Astrocyte of the cerebellum (primary cell): ENCODE results near the gene PREX1.

Experiments used
- DNase-seq: peaks from one replicate; pipeline ENCODE4 v3.0.0-alpha.2; 2011; ENCODE audit warnings: low read depth
- H3K4me3 ChIP-seq: 2 replicates; pipeline ENCODE4 v1.5.1; 2011; ENCODE audit warnings: mild to moderate bottlenecking, low read depth, low read length, moderate library complexity
- in situ Hi-C: cut with HindIII; loops from 2 replicates; pipeline ENCODE4 v1.10.0; 2017; ENCODE audit warnings: low sequenced_read_pairs
- TF ChIP-seq, protein P1 (sequence below): IDR thresholded peaks from 2 replicates; pipeline ENCODE4 v1.5.1; 2012; ENCODE audit warnings: low read length, low read depth, moderate library complexity, mild to moderate bottlenecking; ENCODE audit errors: missing control alignments

PREX1 gene

DNA sequence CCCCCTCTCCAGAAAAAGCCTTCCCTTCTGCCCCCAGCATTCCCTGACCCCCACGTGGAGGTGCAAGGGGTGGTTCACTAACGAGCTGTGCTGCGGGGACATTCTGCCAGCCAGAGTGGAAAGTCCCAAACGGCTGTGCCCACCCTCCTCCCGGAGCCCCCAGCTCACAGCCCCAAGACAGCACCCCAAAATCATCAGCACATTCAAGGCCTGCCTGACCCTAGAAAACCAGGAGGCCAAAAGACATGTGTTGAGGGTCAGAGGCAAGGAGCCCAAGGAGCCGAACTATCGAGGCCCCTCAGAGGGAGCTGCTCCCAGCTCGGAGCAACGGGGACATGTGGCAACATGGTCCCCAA, 197.9 kb downstream of the PREX1 start:
- H3K4me3 ChIP-seq, result no peak overlapping the region
- TF ChIP-seq, protein P1, sequence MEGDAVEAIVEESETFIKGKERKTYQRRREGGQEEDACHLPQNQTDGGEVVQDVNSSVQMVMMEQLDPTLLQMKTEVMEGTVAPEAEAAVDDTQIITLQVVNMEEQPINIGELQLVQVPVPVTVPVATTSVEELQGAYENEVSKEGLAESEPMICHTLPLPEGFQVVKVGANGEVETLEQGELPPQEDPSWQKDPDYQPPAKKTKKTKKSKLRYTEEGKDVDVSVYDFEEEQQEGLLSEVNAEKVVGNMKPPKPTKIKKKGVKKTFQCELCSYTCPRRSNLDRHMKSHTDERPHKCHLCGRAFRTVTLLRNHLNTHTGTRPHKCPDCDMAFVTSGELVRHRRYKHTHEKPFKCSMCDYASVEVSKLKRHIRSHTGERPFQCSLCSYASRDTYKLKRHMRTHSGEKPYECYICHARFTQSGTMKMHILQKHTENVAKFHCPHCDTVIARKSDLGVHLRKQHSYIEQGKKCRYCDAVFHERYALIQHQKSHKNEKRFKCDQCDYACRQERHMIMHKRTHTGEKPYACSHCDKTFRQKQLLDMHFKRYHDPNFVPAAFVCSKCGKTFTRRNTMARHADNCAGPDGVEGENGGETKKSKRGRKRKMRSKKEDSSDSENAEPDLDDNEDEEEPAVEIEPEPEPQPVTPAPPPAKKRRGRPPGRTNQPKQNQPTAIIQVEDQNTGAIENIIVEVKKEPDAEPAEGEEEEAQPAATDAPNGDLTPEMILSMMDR, result no peak
- in situ Hi-C loops, result no loop called here
- DNase-seq, result no peak

GRCh38 chr20:48629069-48629959, 198.5 kb downstream of the PREX1 start:
- TF ChIP-seq, protein P1, result no peak
- H3K4me3 ChIP-seq, result no peak overlapping the region
- no peak for DNase-seq
- in situ Hi-C loops, result no loop called here

GRCh38 chr20:48627737-48628128, 200.1 kb downstream of the PREX1 start:
- no peak for DNase-seq
- TF ChIP-seq, protein P1, result no peak
- no peak overlapping the region for H3K4me3 ChIP-seq
- in situ Hi-C loops, result no loop called here

- in situ Hi-C loops, result no loop called here
- no peak overlapping the region for H3K4me3 ChIP-seq
- TF ChIP-seq, protein P1, result no peak
- DNase-seq, result no peak
Measured at GRCh38 chr20:48626938-48627736, 200.7 kb downstream of the PREX1 start.

DNA sequence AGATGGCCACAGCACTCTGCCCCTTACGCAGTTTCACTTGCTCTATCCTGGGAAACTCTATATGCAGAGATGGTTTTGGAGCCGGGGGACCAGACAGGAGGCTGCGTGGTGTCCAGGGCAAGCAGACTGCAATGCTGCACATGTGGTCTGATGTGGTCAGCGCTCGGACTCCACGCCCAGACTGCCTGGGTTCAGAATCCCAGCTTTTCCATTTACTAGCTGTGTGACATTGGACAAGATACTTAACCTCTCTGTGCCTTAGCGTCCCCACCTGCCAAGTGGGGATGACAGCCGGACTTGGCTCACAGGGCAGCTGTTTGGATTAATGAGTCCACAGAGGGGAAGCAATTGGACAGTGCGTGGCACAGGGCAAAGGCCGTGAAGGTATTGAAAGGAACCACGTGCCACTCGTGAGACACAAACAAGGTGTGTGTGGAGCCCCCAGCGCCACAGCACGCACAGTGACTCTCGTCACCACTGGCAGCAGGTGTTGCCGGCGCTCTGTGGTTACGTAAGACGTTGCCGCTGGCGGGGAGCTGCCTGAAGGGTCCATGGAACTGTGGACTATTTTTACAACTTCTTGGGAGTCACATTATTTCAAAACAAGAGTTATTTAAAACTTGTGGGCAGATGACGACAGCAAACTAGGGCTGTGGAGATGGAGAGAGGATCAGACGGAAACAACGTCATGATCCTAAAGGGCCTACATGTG, 201.4 kb downstream of the PREX1 start:
- DNase-seq, result no peak
- in situ Hi-C loops, result no loop called here
- no peak overlapping the region for H3K4me3 ChIP-seq
- TF ChIP-seq, protein P1, result no peak
